HG03354 (cell line): Measurements from ENCODE around the gene BRD3.
"Not testable (repeated sequence)": the region's sequence is repeated elsewhere in the genome, so short reads cannot be mapped to it uniquely, and the experiment has no call there.

Experiments used
- ATAC-seq: cut with Tn5 transposase; IDR thresholded peaks from one replicate; pipeline ENCODE4 v1.9.1; 2021; ENCODE audit warnings: mild to moderate bottlenecking; ENCODE audit not compliant: unreplicated experiment, poor library complexity, severe bottlenecking

Gene BRD3

DNA sequence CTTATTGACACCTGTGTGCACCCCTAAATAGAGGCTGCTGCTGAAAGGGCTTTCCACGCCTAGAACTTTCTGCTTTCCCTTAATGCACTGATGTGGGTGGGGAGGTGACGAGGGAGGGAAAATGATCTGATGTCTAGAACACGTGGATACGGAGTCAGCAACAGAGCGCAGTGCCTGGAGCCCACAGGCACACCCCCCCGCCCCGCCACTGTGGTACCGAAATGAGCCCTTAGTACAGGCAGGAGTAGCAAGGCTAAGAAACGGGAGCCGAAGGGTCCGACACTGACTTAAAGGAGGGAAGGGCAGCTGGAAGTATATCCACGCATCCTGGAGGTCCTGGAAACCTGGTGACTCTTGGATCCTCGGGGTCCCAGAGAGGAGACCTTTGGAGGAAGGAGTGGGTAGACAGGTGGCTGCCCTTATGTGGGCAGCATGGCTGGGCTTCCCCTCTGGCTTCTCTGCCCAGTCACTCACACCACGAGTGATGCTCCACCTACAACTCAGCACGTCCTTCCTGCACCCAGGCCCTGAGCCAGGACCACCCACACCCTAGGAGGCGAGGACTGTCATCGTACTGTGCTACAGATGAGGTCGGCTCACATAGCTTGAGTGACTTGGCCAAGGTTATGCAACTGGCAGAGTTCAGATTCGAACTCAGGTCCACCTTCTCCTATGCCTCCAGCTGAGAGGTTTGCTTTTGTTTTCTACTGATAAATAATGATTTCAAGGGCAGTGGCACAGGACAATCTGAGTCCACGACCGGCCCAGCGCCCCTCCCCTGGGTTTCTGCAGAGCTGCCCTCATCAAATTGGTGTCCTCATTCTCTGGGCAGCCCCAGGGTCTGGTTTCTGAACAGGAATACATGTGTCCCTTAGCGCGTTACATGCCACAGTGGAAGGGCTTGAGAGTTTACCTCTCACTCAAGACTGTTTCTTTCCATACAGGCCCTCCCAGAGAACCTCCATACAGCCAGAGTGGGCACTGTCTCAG is 71.0 kb downstream of the BRD3 start:
- no peak for ATAC-seq

DNA sequence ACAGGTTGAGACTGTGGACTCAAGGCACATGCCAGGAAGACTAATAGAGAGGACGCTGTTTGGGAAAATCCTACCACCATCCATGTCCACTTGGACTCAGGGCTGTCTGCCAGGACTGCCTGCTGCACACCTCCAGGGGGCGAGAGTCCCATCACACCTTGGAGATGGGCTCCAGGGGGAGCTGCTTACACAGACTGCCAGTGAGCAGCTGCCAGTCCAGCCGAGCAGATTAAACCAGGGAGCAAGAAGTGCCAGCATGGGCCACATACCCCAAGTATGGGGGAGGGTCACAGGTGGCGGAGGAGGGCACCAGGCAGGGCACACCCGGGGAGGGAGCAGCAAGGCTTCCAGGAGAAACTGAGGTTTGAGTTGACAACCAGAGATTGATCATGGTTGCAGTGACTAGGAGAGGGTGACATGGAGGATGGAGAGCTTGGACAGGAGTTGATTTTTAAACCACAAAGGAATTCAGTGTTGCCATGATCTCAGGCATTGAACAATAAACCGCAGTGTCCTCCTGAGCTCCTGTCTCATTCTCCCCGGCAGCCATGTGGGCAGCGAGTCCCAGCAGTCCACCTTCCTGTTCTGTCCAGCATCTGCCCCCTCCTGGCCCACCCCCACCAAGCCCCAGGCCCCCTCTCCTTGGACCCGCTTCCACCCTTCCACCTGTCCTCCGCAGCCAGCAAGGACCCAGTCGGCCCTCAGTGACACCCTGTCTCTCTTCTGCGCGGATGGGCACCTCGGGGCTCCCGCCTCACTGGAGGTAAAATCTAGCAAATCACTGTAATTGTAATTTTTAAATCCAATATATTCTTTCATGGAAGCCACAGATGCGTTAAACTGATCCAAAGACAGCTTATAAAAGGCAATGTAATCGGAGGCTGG is 72.6 kb downstream of the BRD3 start:
- ATAC-seq, result no peak

DNA sequence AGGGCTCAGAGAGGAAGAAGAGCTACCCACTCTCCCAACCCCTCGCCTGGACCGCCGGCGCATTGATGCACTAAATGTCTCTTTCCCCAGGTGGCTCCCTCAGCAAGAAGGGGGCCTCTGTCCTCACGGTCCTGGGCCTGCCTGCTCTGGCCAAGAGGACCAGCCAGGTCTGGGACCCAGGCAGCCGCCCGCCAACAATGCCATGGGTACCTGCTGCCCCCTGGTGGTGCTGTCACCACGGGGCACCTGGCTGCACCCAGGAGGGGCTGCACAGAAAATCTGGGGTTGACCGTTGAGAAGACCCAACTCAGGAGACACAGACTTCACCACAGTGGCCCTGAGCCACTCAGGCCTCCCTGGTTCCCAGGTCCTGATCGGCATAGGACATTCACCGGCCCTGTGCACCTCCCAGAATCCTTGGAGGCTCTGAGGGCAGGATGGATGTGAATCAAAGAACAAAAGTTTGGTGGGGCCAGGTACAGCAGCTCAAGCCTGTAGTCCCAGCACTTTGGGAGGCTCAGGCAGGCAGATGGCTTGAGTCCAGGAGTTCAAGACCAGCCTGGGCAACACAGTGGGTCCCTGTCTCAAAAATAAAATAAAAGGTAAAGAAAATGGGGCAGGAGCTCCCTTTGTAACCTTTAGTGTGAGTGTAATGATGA is 73.3 kb downstream of the BRD3 start:
- ATAC-seq, result no peak

DNA sequence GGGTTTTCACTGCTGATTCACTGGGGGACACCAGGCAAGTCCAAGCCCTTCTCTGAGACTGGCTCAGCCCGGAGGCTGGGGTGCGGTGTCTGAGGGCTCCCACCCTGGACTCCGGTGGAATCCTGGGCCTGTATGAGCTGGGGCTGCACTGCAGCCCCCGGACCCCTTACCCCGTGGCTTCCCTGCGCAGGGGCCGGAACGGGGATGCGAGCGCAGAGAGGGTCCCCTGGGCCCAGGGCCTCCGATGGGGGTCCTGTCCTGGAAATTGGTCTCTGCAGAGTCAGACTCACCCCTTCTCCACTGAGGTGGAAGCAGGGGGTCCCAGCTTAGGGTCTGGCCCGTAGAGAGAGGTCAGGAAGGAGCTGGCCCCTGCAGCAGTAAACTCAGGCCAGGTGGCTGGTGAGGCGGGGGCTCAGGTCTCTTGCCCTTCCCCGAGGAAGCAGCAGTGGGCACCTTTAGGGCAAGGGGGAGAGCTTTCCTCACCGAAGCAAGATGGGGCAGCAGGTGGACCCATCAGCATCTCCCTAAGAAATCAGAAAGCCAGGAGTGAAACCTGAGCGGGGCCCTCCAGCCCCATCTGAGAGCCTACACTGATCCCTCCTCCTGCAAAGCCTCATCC is 74.1 kb downstream of the BRD3 start:
- no peak for ATAC-seq

DNA sequence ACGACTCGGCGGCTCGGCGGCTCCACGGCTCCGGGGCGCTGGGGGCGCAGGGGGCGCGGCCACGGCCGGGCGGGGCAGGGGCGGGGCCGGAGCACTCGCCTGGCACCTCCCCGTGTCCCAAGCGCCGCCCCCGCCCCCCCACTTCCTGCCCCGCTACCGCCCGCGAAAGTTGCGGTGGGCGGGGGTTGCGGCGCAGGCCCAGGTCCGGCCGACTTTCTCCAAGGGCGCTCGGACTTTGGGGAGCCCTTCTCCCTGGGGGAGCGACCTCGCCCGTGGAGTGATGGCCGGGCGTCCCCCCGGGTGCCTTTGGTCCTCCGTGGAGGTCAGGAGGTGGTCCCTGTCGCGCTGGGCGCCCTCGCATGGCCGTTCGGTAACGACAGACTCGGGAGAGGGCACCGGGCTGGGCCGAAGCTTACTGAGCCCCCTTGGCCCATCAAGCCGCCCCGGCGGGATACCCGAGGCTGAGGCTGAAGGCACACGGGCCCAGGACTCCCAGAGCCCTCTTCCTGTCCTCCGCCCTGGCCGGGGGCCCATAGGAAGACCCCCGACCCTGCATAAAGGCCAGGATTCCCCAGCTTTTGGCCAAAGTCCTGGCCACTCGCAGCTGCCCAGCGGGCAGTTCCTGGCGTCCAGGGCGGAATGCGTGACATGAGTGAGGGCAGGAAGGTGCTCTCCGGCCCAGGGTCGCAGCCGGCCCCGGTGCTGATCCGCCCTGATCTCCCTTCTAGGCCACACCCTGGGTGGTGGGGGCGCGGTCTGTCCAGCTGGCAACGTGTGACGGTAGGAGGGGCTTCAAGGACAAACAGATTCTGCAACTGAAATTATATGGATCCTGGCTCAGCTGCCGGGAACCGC is 74.8 kb downstream of the BRD3 start:
- ATAC-seq, result peak; percentile 57

DNA sequence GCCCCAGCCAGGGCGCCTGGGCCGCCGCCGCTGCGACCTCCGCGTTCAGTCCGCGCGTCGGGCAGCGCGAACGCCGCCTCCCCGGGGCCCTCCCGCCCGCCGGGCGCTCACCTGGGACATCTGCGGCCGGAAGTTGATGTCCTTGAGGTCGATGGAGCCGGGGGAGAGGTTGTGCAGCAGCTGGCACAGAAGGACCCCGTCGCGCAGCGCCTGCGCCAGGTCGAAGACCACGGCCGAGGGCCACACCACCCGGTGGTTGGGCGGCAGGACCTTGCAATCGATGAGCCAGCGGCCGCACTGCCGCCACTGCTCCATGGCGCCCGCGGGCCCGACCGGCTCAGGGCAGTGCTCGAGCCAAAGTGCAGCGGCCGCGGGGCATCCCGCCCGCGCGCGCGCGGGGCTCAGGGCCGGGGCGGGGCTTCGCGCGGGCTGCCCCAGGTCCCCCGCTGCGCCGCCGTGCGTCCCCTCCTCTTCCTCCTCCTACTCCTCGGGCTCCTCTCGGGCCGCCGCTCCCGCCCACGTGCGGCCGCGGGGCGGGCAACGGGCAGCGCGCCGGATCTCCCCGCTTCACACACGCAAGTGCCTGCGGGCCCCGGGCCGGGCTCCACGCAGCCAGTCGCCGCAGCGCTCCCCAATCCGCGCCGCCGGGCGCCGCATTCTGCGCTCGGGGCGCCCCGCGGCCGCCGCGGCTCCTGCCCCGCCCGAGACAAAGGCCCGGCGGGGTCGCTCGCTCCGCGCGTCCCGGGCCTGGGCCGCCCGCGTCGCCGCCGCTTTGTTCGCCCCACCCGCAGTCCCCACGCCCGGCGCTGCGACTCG is 75.7 kb downstream of the BRD3 start, which contains the start of gene VAV2:
VAV2 (minus strand) TSS at position 361 of the 816 bp plus-strand sequence; CDS start at position 315, 46 bp downstream.
- ATAC-seq, result peak; percentile 50

DNA sequence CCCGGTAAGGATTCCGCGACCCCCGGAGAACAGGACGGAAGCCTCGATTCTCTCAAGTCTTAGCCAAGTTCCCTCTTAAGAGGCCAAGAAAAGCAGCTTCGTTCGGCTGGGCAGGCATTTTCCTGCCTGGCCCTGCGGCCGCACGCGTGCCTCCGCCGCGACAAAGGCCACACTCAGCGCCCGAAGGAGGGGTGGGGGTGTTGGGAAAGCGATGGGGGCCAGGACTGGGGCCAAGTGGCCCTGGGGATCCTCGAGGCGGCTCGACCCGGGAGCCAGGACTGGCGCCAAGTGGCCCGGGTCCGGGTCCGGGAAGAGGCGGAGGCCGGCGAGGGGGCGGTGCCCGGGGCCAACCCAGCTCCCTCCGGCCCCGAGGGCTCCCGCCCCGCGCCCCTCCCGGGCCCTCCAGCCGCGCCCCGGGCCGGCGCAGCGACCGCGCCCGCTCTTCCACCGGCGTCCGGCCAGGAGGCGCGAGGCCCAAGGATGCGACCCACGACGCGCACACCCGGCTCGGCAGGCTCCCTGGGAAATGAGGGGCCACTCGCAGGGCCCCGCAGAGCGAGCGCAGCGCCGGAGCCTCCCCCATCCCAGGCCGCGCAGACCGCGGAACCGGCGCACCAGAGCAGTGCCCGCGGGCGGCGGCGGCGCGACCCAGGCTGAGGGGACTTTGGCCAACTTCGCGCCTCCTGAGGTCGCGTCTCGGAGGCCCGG is 76.5 kb downstream of the BRD3 start:
- peak; percentile 19 for ATAC-seq

DNA sequence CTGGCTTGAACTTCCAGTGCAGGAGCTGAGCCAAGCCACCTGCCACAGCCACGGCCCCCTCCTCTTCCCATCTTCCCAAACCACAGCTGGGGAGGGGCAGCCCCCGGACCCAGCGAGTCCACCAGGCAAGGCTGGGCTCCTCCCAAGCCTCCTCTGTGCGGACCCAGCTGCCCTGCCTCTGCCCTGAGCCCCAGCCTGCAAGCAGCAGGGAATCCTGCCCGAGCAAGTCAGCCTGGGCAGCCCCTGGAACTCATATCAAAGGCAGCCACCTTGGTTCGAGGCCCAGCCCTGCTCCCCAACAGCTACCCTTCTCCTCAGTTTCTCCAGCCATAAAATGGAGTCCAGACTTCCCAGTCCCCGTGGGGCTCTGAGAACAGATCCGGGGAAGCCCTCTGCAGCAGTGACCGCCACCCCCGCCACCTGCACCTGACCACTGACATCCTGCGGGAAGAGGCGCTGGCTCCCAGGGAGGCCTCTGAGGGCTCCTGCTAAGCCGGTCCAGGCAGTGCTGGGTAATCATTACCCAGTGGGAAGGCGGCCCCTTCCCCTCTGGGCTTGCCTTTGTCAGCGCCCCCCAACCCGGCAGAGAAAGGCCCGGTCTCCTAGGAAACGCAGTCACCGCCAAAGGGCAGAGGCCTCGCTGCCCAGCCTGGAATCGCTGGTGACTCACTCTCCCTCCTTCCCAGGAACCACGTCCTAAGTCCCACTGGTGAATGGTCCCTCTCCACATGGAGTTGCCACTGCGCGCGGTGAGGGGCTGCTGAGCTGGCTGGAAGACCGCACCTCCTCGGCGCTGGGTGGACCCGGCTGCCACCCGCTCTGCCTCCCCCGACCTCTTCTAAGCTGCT is 77.2 kb downstream of the BRD3 start:
- no peak for ATAC-seq

DNA sequence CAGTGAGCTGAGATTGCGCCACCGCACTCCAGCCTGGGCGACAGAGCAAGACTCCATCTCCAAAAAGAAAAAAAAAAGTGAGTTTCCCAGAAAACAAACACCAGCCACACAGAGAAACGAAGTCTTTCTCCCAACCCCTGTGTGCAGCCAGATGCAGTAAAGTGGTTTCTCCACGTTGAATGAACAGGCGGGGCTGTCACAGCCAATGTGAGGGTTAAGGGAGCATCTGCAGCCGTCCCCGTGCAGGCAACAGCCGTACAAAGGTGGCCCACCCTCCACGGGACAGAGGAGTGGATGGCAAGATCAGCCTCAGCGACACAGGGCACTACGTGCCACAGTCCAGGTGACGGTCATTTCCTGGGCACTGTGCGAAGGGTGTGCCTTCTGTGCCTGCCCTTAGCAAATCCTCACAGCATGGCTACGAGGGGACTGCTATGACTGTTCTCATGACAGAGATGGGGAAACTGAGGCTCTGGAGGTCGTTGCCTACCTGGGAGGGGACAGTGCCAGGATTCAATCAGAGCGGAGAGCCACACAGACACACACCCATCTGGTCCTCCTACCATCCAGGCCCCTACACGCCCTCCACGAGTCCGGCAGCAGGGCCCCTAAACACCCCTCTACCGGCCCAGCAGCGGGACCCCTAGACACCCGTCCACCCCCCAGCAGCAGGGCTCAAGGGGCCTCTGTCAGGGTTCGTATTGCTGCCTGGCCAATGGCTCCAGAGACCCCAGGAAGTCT is 78.0 kb downstream of the BRD3 start:
- ATAC-seq, result no peak

DNA sequence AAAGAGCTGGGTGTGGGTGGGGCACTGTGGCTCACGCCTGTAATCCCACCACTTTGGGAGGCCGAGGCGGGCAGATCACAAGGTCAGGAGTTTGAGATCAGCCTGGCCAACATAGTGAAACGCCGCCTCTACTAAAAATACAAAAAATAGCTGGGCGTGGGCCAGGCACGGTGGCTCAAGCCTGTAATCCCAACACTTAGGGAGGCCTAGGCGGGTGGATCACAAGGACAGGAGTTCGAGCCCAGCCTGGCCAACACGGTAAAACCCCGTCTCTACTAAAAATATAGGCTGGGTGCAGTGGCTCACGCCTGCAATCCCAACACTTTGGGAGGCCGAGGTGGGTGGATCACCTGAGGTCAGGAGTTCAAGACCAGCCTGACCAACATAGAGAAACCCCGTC is 79.1 kb downstream of the BRD3 start:
- ATAC-seq, result not testable (repeated sequence)

DNA sequence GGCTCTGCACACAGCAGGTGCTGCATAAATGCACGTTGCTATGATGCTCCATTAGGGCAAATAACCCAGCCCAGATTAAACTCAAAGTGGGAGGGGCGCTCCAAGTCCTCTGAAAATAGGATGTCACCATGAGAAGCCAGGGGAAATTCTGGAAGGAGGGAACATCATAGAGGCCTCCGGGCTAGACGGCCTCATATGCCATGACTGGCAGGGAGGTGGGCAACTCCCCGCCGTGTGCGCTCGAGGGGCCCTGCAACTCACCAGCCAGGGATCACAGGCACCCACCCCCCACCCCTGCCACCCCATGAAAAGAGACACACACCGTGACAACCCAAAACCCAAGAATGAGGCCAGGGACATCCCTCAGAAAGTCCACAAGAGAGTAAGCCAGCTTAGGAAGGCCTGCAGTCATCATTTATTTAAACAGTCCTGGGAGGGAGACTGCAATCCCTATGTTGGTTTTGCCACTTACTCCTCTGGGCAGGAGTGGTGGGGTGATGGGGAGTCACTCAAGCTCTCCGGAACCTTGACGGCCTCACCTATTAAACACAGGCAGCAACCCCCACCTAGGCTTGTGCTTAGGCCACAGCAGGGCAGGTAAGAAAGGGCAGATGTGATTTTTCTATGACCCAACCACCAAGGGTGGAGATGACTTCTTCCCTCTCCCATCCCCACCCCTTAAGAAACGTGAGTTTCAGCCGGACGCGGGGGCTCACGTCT is 79.7 kb downstream of the BRD3 start:
- no peak for ATAC-seq

DNA sequence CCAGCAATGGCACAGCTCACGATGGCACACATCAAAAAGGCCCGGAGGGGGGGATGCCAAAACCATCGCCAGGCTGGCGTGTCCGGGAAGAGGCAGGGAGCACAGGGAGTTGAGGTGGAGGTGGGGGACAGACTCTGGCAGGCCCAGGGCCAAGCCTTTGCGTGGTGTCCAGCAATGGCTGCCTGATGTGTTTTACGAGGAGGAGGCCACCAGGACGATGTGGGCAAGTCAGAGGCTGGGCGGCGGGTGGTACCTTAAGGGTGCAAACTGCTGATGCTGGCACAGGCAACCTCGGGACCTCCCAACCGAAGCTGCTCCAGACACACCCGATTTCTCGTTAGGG is 80.4 kb downstream of the BRD3 start:
- no peak for ATAC-seq

DNA sequence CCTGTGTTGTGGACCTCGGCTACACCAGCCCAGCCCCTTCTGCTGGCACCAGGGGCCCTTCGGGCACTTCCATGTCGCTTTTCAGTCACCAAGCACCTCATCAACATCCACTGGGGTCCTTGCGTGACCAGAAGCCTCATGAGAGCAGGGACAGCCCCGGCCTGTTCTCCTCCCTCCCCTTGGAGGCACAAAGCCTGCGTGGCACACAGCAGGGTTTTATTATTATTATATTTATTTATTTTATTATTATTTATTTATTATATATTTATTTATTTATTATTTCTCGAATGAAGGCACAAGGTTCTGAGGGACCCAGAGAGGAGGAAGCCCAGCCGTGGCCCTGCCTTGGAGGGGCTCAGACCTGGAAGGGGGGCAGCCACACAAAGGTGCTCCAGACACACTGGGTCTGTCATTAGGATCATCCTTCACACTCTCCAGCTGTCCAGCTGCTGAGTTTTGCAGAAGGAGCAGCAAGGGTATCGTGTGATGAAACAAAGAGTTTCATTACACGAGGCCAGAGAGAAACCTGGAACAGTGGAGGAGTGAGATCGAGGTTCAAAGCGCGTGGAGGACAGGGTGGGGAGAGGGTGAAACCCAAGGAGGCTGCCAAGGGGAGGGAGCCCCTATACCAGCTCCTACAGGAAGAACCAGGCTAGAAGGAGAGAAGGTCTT is 80.9 kb downstream of the BRD3 start:
- ATAC-seq, result no peak

DNA sequence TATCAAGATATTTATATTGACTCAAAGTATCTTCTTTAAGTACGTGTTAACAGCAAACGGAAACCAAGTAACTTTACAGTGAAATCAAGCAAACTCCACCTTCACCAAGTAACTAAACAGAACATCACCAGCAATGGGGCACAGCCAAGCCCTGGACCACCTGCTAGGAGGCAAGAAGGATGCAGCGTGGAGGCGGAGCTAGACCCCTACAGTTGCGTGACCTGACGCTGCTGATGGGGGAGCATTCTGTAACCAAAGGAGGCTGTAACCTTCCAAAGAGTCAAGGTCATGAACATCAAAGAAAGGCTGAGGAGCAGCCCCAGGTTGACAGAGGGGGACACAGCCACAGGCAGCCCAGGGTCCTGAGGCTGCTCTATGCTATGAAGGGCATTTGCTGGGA is 81.8 kb downstream of the BRD3 start:
- ATAC-seq, result no peak
